Activated naive CD8-positive, alpha-beta T cell treated with anti-CD3 and anti-CD28 coated beads, Interleukin-2, amount 50 U/mL, for 16 hours (primary cell): ENCODE results near the gene PCNX1.
"Not testable (repeated sequence)": the region's sequence is repeated elsewhere in the genome, so short reads cannot be mapped to it uniquely, and the experiment has no call there.

ENCODE experiments used
- DNase-seq: peaks from one replicate; pipeline ENCODE4 v3.0.0-alpha.2; 2020; ENCODE audit warnings: low read depth, low spot score

Gene PCNX1

GRCh38 chr14:71013551-71014192 is 106.4 kb downstream of the PCNX1 start:
- no peak for DNase-seq

- not testable (repeated sequence) for DNase-seq
Observed at GRCh38 chr14:71019917-71020316, 112.7 kb downstream of the PCNX1 start.

DNA sequence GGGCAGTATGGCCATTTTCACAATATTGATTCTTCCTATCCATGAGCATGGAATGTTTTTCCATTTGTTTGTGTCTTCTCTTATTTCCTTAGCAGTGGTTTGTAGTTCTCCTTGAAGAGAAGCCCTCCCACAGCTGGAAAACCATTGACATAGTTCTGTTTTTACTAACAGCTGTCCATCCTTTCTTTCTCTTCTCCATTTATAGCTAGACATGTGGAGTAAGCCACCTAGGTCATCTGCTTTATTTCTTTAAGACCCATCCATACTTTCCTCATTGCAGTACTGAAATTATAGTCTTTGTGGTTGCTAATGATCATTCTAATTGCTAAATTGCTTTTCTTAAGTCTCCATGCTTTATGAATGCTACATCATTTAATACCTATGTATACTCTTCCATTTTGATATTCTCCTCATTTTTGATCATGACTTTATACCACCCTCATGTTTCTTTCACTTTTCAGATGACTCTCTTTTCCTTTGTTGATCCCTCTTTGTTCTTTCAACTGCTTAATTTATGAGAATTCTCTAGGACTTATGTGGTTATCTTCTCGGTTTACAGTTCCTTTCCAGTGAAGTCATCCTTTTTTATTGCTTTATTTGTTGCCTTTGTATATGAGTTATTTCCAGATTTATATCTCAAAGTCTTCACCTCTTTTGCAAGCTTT is 114.2 kb downstream of the PCNX1 start:
- no peak for DNase-seq

DNA sequence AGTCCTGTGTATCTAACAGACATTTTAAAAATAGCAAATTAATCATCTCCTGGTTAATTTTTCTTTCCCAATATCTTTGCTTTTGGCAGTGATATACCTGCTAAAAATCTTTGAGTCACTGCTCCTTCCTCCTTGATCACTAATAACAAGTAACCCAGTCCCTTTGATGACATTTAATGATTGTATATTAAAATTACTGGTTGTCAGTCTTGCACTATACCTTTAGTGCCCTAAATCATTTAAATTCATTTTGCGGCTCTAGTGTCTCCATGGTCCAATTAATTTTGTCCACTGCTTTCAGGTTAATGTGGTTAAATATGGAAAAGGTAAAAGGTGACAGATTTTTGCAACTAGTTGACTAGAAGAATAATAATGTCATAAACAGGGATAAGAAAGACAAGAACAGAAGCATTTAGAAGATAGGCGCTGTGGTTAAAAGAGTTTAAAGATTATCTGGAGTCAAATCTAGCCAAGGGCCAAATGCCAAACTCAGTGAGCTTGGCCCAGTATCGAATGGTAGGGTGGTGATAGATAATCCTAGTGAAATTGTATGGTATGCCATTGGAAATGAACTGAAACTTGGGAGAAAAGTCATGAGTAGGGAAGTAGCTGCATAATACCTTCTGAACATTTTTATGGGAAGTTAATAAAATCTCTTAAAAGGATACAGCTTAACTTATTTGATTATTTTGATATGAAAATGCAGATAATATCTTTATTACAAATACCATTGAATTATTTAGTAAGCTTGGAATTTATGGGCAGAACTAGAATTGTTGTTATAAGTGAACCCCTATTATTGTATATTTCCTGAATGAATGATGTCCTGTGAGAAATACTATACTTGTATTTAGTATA is 115.0 kb downstream of the PCNX1 start:
- DNase-seq = no peak

- no peak for DNase-seq
Observed at GRCh38 chr14:71022939-71023338, 115.7 kb downstream of the PCNX1 start.

DNA sequence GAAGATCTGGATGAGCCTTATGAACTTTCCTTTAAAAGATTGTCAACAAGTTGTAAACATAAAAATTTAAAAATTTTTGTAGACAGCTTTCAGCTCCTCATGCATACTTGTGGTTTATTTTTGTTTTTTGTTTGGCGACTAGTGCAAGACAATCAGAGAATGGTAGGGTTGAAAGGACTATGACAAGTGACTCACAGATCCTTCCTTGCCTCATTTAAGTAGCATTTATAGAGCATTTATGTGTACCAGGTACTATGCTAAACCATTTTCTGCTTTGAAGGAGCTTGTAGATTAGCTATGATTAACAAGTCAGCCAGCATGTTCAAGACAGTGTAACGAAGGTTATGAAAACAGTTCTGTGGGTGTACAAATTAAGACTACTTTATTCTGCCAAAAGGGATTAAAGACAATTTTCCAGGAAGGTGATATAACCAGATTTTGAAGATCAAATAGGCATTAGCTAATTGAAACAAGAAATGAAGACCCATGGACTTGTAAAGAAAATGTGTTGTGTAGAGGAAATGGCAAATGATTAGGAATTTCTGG is 122.0 kb downstream of the PCNX1 start:
- no peak for DNase-seq

- no peak for DNase-seq
Observed at GRCh38 chr14:71031000-71031399, 123.7 kb downstream of the PCNX1 start.

- DNase-seq = no peak
Observed at GRCh38 chr14:71036433-71036832, 129.2 kb downstream of the PCNX1 start.

GRCh38 chr14:71048393-71048792 is 141.1 kb downstream of the PCNX1 start:
- DNase-seq = no peak

GRCh38 chr14:71049435-71050133 is 142.3 kb downstream of the PCNX1 start:
- no peak for DNase-seq

- no peak for DNase-seq
Observed at GRCh38 chr14:71050227-71050823, 143.1 kb downstream of the PCNX1 start.

- DNase-seq = no peak
Observed at GRCh38 chr14:71054706-71055105, 147.4 kb downstream of the PCNX1 start.

DNA sequence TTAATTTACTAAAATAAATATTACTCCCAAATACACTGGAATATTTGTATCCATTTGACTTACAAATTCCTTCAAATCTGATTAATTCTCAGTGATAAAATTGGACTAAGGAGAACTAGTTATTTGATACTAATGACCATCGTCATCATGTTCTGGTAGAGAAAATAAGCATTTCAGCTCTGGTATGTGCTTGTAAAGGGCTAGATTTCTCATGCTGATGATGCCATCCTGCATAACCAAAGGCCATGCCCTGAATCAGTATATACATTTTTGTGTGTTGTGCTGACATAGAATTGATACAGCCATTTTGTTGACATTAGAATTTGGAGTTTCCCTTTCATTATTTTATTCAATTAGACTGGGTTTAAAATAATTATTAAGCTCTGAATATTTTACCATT is 148.9 kb downstream of the PCNX1 start:
- no peak for DNase-seq

GRCh38 chr14:71060274-71060673 is 153.0 kb downstream of the PCNX1 start:
- no peak for DNase-seq

DNA sequence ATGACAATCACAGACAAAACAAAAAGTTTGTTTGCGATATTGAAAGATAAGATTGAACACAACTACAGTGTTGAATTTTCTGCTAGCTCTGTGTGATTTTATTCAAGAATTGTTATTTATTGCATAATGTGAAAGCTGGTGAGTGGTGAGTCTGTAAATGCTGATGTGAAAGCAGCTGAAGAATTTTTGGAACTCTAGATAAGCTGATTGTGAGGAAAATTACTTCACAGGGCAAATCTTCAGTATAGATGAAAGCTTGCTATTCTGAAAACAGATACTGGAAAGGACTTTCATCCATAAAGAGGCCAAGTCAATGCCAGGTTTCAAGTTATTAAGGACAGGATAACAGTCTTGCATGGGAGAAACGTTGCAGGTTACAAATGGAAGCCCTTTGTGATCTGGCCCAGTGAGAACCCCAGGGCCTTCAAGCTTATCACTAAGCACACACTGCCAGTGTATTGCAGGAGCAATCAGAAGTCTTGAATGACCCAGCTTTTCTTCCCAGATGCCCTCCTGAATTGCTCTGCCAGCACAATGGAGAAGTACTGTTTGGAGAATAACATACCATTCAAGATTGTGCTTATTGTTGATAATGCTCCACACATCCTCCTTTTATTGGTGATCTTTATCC is 153.7 kb downstream of the PCNX1 start:
- DNase-seq = no peak

DNA sequence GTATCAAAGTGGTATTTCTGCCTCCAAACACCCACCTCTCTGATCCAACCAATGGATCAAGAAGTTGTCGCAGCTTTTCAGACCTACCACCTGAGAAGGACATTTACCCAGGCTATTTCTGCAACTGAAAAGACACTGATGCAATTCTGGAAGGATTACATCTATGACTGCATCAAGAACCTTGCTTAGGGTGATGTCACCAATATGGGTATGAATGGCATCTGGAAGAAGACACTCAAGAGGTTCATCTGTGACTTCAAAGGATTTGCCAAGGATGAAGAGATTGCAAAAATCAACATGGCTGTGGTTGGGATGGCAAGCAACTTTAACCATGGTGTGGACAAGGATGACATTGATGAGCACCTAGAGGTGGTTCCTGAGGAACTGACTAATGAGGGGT is 154.2 kb downstream of the PCNX1 start:
- DNase-seq = no peak

- DNase-seq = no peak
Observed at GRCh38 chr14:71062581-71063303, 155.5 kb downstream of the PCNX1 start.

GRCh38 chr14:71063351-71063750 is 156.1 kb downstream of the PCNX1 start:
- DNase-seq = no peak

DNA sequence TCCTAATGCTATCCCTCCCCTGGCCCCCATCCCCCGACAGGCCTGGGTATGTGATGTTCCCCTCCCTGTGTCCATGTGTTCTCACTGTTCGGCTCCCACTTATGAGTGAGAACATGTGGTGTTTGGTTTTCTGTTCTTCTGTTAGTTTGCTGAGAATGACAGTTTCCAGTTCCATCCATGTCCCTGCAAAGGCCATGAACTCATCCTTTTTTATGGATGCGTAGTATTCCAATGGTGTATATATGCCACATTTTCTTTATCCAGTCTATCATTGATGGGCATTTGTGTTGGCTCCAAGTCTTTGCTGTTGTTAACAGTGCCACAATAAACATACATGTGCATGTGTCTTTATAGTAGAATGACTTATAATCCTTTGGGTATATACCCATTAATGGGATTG is 157.5 kb downstream of the PCNX1 start:
- DNase-seq = not testable (repeated sequence)

- no peak for DNase-seq
Observed at GRCh38 chr14:71070169-71070568, 162.9 kb downstream of the PCNX1 start.
